NOMO-1 treated with dmso at 0.1 percent for 144 hours (cell line): ENCODE data around the gene LEFTY2.
"Not testable (repeated sequence)": the region's sequence is repeated elsewhere in the genome, so short reads cannot be mapped to it uniquely, and the experiment has no call there.

Experiments
- DNase-seq: peaks from one replicate; lab custom pipeline; 2025; ENCODE audit not compliant: unreplicated experiment; lab: John Stamatoyannopoulos, UW

The LEFTY2 gene

GRCh38 chr1:225954753-225955152 is 13.7 kb upstream of the LEFTY2 start:
- no peak for DNase-seq

- DNase-seq: no peak
These were observed 12.3 kb upstream of the LEFTY2 start for GRCh38 chr1:225953315-225953714.

- DNase-seq: no peak
These were observed 10.0 kb upstream of the LEFTY2 start for GRCh38 chr1:225950905-225951497.

GRCh38 chr1:225949041-225949440 is 8.0 kb upstream of the LEFTY2 start:
- no peak for DNase-seq

- no peak for DNase-seq
These were observed 5.8 kb upstream of the LEFTY2 start for GRCh38 chr1:225946803-225947202.

GRCh38 chr1:225946082-225946620 is 5.1 kb upstream of the LEFTY2 start:
- DNase-seq: no peak

GRCh38 chr1:225945564-225945963 is 4.5 kb upstream of the LEFTY2 start:
- no peak for DNase-seq

GRCh38 chr1:225944951-225945350 is 3.9 kb upstream of the LEFTY2 start:
- peak; percentile 60 for DNase-seq

- no peak for DNase-seq
These were observed 3.4 kb upstream of the LEFTY2 start for GRCh38 chr1:225944387-225944786.

- DNase-seq: no peak
These were observed 2.6 kb upstream of the LEFTY2 start for GRCh38 chr1:225943582-225943981.

GRCh38 chr1:225942574-225942973 is 1.6 kb upstream of the LEFTY2 start:
- DNase-seq: no peak

GRCh38 chr1:225941942-225942222 is 862 bp upstream of the LEFTY2 start:
- DNase-seq: no peak

- DNase-seq: no peak
These were observed 452 bp downstream of the LEFTY2 start for GRCh38 chr1:225940385-225941151.

GRCh38 chr1:225939939-225940310 is 1.1 kb downstream of the LEFTY2 start:
- DNase-seq: not testable (repeated sequence)

- not testable (repeated sequence) for DNase-seq
These were observed 1.7 kb downstream of the LEFTY2 start for GRCh38 chr1:225939097-225939938.

GRCh38 chr1:225937048-225937968 is 3.7 kb downstream of the LEFTY2 start:
- no peak for DNase-seq

GRCh38 chr1:225936523-225936922 is 4.5 kb downstream of the LEFTY2 start:
- DNase-seq: no peak

- not testable (repeated sequence) for DNase-seq
These were observed 4.9 kb downstream of the LEFTY2 start for GRCh38 chr1:225936086-225936485.

GRCh38 chr1:225934711-225935110 is 6.3 kb downstream of the LEFTY2 start:
- DNase-seq: no peak

- no peak for DNase-seq
These were observed 7.9 kb downstream of the LEFTY2 start for GRCh38 chr1:225933072-225933471.
